GM21737 (cell line): ENCODE results near the gene SORT1.

Experiments
- ATAC-seq: cut with Tn5 transposase; IDR thresholded peaks from one replicate; pipeline ENCODE4 v1.9.1; 2021; ENCODE audit warnings: mild to moderate bottlenecking, moderate library complexity; ENCODE audit not compliant: unreplicated experiment

Gene SORT1

DNA sequence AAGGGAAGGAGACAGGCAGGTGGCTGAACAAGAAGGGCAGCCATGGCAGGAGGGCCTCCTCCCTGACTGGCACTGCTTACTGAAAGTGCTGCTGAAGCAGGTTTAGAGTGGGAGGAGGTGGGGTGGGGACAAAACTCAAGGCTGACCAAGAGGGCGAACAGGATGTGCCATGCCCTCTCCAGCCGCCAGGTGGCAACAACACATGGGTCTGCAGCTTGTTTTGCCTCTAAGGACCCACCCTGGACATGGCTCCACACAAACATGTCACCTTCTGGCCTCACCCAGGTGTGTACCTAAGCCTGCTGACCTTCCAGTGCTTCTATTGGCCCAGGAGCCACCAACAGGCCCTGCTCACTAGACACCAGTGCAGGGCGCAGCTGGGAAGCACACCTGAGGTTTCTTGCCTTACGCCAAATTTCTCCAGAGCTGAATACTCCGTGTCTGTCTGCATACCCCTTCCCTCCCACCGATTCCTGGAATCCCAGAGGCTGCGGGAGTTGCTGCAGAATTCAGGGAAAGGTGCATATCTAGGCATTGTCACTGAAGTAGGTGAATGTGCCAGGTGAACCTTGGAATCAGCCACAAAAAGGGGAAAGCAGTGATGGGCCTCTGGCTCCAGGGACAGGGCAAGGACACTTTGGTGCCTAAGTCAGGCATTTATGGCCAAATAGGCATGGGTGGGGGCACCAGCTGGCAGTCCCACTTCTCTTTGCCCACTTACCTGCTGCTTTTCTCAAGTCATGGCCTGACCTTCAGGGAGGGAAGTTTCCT lies 120.1 kb downstream of the SORT1 start:
- peak; percentile 66 for ATAC-seq

GRCh38 chr1:109275706-109276345 lies 121.9 kb downstream of the SORT1 start:
- ATAC-seq: no peak

DNA sequence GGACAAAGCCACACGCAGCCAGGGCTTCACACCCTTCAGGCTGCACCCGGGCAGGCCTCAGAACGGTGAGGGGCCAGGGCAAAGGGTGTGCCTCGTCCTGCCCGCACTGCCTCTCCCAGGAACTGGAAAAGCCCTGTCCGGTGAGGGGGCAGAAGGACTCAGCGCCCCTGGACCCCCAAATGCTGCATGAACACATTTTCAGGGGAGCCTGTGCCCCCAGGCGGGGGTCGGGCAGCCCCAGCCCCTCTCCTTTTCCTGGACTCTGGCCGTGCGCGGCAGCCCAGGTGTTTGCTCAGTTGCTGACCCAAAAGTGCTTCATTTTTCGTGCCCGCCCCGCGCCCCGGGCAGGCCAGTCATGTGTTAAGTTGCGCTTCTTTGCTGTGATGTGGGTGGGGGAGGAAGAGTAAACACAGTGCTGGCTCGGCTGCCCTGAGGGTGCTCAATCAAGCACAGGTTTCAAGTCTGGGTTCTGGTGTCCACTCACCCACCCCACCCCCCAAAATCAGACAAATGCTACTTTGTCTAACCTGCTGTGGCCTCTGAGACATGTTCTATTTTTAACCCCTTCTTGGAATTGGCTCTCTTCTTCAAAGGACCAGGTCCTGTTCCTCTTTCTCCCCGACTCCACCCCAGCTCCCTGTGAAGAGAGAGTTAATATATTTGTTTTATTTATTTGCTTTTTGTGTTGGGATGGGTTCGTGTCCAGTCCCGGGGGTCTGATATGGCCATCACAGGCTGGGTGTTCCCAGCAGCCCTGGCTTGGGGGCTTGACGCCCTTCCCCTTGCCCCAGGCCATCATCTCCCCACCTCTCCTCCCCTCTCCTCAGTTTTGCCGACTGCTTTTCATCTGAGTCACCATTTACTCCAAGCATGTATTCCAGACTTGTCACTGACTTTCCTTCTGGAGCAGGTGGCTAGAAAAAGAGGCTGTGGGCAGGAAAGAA lies 122.9 kb downstream of the SORT1 start:
- ATAC-seq: no peak

- ATAC-seq: no peak
These were observed 124.0 kb downstream of the SORT1 start for GRCh38 chr1:109273570-109274288.

- ATAC-seq: no peak
These were observed 124.7 kb downstream of the SORT1 start for GRCh38 chr1:109272831-109273547.

GRCh38 chr1:109272021-109272799 lies 125.5 kb downstream of the SORT1 start:
- no peak for ATAC-seq

GRCh38 chr1:109271458-109271857 lies 126.3 kb downstream of the SORT1 start:
- ATAC-seq: no peak

DNA sequence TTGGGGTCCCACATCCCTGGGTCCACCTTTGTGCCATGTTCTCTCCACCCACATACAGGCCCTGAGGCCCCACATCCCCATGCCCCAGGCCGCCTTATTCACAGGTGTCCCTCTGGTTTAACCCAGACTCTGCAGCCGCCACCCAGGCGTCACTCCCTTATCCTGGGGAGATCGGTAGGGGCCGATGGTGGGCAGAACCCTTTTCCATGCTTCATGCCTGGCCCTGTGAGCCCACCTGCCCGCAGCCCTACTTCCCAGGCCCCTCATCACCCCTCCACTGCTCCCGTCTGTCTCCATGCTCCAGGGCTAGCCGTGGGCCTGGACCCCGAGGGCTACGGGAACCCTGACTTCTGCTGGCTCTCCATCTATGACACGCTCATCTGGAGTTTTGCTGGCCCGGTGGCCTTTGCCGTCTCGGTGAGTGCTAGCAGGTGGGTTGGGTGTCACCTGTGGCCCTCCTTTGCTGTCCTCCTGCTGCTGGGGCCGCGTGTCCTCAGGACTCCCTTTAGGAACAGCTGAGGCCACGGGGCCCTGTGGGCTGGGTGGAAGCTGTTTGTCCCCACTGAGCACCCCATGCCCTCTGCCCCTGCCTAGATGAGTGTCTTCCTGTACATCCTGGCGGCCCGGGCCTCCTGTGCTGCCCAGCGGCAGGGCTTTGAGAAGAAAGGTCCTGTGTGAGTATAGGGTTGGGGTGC lies 126.9 kb downstream of the SORT1 start:
- ATAC-seq: no peak

GRCh38 chr1:109269981-109270622 lies 127.6 kb downstream of the SORT1 start:
- ATAC-seq: no peak

- ATAC-seq: no peak
These were observed 128.3 kb downstream of the SORT1 start for GRCh38 chr1:109269212-109269980.

DNA sequence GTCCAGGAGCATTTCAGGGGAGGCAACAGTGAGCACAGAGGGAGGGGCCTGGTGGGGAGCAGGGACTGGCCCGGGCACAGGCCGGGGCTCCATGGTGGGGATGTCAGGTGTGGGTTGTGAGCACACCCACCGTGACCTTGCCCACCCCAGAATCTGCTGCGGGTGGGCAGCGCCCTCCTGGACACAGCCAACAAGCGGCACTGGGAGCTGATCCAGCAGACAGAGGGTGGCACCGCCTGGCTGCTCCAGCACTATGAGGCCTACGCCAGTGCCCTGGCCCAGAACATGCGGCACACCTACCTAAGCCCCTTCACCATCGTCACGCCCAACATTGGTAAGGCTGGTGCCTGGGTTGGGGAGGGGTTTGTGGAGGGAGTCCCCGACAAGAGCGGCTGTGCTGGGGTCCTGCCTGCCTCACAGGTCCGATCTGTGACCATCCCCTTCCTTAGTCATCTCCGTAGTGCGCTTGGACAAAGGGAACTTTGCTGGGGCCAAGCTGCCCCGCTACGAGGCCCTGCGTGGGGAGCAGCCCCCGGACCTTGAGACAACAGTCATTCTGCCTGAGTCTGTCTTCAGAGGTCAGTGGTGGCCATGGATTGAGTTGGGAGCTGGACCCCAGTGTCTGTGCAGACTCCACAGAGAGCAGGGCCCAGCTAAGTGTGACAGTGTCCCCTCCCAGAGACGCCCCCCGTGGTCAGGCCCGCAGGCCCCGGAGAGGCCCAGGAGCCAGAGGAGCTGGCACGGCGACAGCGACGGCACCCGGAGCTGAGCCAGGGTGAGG lies 129.1 kb downstream of the SORT1 start:
- ATAC-seq: no peak

- ATAC-seq: no peak
These were observed 129.9 kb downstream of the SORT1 start for GRCh38 chr1:109267743-109268300.

- ATAC-seq: no peak
These were observed 130.8 kb downstream of the SORT1 start for GRCh38 chr1:109266965-109267364.

DNA sequence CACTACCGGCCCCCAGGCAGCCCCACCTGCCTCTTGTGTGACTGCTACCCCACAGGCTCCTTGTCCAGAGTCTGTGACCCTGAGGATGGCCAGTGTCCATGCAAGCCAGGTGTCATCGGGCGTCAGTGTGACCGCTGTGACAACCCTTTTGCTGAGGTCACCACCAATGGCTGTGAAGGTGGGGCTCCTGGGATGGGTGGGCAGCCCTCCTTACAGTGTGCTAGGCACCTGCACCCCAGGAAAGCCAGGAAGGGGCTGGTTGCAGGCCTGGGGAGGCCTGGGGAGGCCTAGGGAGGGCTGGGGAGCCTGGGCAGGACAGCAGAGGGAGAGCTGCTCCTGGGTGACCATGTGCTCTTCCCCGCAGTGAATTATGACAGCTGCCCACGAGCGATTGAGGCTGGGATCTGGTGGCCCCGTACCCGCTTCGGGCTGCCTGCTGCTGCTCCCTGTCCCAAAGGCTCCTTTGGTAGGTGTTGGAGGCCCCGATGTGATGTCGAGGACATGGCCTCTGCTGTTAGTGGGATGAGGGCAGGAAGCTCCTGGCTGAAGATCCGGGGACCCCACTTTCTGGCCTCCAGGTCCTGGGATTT lies 131.9 kb downstream of the SORT1 start:
- no peak for ATAC-seq

GRCh38 chr1:109265016-109265415 lies 132.7 kb downstream of the SORT1 start:
- ATAC-seq: no peak

DNA sequence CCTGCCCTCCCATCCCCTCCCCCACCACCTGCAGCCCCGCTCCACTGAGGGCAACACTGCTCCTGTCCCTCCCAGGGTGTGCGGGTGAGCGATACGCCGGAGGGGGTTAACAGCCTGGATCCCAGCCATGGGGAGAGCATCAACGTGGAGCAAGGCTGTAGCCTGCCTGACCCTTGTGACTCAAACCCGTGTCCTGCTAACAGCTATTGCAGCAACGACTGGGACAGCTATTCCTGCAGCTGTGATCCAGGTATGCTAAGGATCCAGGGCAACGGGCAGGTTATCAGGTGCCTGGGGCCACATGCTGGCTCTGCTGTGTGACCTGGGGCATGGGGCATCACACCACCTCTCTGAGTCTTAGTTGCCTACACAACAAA lies 133.4 kb downstream of the SORT1 start:
- ATAC-seq: no peak
